WI38 (cell line): ENCODE results near the gene ATP12A.
"Not testable (repeated sequence)": the region's sequence is repeated elsewhere in the genome, so short reads cannot be mapped to it uniquely, and the experiment has no call there.

Source experiments
- H3K4me3 ChIP-seq: 2 replicates; pipeline ENCODE4 v1.5.1; 2011; ENCODE audit warnings: low read depth, mild to moderate bottlenecking, control low read depth, low read length
- TF ChIP-seq, protein P1 (sequence below): IDR thresholded peaks from 2 replicates; pipeline ENCODE4 v1.5.1; 2012; ENCODE audit warnings: low read depth, mild to moderate bottlenecking, control low read depth, low read length

The ATP12A gene

DNA sequence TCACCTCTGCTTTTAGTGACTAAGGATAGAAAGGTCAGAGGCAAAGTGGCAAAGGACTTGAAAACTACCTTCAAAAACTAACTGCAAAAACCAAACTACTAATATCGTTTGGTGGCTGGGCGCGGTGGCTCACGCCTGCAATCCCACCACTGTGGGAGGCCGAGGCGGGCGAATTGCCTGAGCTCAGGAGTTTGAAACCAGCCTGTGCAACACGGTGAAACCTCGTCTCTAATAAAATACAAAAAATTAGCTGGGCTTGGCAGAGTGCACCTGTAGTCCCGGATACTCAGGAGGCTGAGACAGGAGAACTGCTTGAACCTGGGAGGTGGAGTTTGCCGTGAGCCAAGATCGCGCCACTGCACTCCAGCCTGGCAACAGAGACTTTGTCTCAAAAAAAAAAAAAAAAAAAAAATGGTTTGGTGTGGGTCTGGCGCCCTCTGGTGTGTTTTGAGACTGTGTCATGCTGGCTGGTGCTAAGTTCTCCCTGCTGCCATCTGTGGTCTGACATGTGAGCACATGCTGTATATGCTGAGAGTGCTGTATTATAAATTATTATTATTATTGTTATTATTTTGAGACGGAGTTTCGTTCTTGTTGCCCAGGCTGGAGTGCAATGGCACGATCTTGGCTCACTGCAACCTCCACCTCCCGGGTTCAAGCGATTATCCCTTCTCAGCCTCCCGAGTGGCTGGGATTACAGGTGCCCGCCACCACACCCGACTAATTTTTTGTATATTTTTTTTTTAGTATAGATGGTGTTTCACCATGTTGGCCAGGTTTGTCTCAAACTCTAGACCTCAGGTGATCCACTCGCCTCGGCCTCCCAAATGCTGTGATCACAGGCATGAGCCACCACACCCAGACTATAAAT lies 47.8 kb downstream of the ATP12A start:
- TF ChIP-seq, protein P1, sequence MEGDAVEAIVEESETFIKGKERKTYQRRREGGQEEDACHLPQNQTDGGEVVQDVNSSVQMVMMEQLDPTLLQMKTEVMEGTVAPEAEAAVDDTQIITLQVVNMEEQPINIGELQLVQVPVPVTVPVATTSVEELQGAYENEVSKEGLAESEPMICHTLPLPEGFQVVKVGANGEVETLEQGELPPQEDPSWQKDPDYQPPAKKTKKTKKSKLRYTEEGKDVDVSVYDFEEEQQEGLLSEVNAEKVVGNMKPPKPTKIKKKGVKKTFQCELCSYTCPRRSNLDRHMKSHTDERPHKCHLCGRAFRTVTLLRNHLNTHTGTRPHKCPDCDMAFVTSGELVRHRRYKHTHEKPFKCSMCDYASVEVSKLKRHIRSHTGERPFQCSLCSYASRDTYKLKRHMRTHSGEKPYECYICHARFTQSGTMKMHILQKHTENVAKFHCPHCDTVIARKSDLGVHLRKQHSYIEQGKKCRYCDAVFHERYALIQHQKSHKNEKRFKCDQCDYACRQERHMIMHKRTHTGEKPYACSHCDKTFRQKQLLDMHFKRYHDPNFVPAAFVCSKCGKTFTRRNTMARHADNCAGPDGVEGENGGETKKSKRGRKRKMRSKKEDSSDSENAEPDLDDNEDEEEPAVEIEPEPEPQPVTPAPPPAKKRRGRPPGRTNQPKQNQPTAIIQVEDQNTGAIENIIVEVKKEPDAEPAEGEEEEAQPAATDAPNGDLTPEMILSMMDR = peak; percentile 77
- H3K4me3 ChIP-seq = no peak overlapping the region

DNA sequence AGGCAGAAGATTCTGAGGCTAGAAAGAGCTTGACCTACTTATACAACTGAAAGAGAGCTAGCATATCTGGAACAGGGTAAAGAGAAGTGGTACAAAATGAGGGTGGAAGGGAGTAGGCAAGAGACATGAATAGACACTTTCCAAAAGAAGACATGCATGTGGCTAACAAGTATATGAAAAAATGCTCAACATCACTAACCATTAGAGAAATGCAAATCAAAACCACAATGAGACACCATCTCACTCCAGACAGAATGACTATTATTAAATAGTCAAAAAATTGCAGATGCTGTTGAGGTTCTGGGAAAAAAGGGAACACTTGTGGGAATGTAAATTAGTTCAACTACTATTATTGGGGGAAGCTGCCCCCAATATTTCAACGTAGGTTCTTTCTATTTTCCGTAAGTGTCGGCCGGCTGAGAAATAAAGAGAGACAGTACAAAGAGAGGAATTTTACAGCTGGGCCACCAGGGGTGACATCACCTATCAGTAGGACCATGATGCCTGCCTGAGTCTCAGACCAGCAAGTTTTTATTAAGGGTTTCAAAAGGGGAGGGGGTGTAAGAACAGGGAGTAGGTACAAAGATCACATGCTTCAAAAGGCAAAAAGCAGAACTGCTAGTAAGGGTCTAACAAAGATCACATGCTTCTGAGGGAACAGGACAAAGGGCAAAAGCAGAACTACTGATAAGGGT lies 50.8 kb downstream of the ATP12A start:
- not testable (repeated sequence) for H3K4me3 ChIP-seq

DNA sequence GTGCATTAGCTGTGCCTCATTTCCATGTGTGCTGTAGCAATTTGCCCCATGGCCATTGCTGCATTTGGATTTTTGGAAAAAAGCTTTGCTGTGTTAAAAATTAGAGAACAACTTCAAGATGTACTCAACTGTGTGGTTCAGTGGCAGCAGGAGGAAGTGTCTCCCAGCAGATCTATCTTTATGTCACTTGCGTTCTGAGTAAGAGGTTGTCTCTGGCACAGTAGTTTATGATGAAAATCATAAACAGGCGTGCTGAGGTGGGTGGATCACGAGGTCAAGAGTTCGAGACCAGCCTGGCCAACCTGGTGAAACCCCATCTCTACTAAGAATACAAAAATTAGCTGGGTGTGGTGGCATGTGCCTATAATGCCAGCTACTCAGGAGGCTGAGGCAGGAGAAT lies 54.7 kb downstream of the ATP12A start:
- no peak overlapping the region for H3K4me3 ChIP-seq
- TF ChIP-seq, protein P1 = no peak

DNA sequence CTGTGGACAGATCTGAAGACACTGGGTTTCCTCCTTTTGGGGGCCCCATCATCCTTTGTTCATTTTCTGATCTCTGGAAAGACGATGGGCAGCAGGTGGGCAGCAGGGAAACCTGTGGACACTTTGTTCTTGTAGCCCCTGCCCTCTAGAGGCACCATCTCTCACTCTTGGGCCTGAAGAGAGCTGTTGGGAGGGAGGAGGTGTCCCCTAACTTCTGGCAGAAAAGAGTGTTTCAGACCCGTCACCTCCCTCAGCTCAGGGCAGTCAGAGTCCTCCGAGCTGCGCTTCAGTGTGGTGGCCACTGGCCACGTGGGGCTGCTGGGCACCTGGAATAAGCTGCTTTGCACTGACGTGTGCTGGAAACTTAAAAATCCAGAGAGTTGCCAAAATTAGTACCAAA lies 56.8 kb downstream of the ATP12A start:
- no peak overlapping the region for H3K4me3 ChIP-seq
- TF ChIP-seq, protein P1 = no peak

DNA sequence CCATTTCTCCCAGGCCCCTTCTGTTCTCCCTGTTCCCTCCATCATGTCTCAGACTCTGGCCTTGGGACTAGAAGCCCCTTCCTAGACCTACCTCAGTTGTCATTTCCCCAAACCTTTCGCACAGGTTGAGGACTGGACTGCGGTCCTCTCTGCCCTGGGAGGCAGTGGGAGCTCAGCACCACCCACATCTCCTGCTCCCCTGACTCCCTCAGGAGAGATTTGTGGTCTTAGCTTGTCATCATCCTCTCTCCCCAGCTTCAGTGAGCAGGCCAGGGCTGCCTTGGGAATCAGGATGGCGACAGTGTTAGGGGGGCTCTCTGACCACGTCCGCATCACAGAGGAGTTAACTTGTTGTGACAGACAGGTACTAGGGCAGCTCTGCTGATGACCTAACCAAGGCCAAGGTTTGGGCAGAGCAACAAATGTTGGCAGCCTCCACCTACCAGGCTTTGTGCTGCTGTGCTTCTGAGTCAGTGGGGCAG lies 58.2 kb downstream of the ATP12A start:
- H3K4me3 ChIP-seq = no peak overlapping the region
- TF ChIP-seq, protein P1 = no peak

DNA sequence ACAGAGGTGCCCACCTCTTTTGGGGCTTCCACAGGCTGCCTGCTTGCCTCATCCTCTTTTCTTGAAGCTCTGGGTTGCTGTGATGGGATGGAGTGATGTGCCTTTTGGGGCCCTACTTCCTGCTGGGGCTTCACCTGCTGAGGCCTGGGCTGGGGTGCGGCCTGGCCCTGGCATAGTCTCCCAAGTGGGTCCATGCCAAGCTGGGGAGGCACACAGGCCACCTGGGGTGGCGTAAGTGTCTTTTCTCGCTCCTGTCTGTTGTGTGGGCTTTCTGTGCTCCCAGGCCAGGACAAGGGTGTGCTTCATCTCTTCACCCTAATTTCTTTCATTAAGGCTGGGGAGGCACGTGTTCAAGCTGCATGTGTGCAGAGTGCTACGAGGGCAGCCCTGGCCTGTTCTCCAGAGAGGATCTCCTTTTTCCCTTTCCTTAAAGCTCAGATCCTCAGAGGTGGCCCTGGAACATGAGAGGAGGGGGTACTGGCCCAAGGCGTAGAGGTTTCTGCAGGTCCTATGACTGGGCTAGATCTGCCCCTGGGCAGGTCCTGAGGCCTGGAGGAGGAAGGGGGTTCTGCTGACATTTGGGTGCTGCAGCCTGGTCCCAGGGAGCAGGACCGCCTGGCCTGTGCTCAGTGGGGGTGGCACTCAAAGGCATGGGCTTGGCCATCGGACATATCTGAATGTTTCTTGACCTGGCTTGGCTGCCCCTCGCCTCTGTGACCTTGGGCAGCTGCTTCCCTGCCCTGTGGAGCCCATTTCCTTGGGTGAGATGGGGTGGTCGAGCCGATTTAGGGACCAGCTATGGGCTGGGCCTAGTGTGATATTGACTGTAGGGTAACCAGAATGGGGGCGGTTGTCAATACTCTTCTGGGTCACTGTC lies 60.0 kb downstream of the ATP12A start:
- TF ChIP-seq, protein P1 = no peak
- H3K4me3 ChIP-seq = no peak overlapping the region

DNA sequence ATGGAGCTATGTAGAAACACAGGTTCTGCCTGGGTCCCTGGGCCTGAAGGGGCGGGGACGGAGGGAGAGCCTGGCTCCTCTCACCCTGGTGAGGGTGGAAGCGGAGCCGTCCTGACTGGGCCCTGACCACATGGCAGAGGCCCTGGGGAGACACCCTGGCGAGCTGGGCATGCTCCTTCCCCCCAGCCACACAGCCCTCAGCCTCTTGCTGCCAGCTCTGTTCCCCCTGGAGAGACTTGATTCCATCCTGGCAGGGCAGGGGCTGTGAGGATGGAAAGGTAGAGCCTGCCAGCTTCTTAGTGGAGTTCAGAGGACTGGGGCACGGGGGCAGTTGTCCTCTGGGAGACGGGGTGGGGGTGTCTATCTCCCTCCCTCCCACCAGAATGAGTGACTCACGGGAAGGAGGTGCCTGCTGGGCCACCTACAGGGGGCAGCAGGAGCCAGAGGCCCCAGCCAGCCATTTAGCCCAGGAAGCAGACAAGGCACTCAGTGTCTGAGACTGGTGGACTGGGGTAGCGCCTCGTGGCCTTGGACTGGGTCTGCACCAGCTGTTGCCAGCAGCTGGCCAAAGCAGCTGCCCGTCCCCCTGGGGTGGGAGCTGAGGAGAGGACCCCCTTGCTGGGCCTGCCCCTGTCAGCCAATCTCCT lies 60.9 kb downstream of the ATP12A start:
- TF ChIP-seq, protein P1 = peak; percentile 40
- no peak overlapping the region for H3K4me3 ChIP-seq
